Progenitor cell of endocrine pancreas (in vitro differentiated cells): Measurements from ENCODE around the gene CA5A. TPM values are rescaled to one million over a fixed set of nuclear protein-coding genes. Genes with fewer than 3 reads are reported as not detected.
A peak's percentile ranks its signal among the peaks of the same experiment; 100 is the strongest.

Experiments
- DNase-seq: peaks from one replicate; pipeline ENCODE4 v3.0.0; 2021; ENCODE audit warnings: low spot score; ENCODE audit not compliant: unreplicated experiment
- H3K27ac Mint-ChIP-seq: 2 replicates; pipeline ENCODE4 v1.8.0; 2021; ENCODE audit warnings: mild to moderate bottlenecking, moderate library complexity, mixed read lengths
- H3K27me3 Mint-ChIP-seq: 2 replicates; pipeline ENCODE4 v1.8.0; 2021; ENCODE audit warnings: mixed read lengths
- H3K36me3 Mint-ChIP-seq: 2 replicates; pipeline ENCODE4 v1.8.0; 2022; ENCODE audit warnings: mixed read lengths; ENCODE audit not compliant: insufficient read depth
- H3K4me1 Mint-ChIP-seq: 2 replicates; pipeline ENCODE4 v1.8.0; 2021; ENCODE audit warnings: low read depth, mixed read lengths
- H3K4me3 Mint-ChIP-seq: 2 replicates; pipeline ENCODE4 v1.8.0; 2021; ENCODE audit warnings: low read depth, mild to moderate bottlenecking, moderate library complexity, mixed read lengths
- H3K9me3 Mint-ChIP-seq: 2 replicates; pipeline ENCODE4 v1.8.0; 2021; ENCODE audit warnings: low read depth, mixed read lengths
- CTCF ChIP-seq: fragments of 200-600 bp; sonication (generic); IDR thresholded peaks from one replicate; pipeline ENCODE4 v1.5.0; 2021; ENCODE audit warnings: antibody characterized with exemption, mild to moderate bottlenecking; ENCODE audit not compliant: unreplicated experiment
- total RNA-seq: library from RNA; stranded (reverse); gene quantifications from 2 replicates; pipeline ENCODE4 v1.2.1, GENCODE V29; 2021

CA5A gene
- total RNA-seq, 1 donor from 2014 or later, result 0.36 TPM

- TF ChIP-seq CTCF, result no peak
- Mint-ChIP-seq H3K4me3 (no peak overlapping the region), H3K9me3 (no peaks in the 10 kb centered on the region), H3K36me3 (peaks cover 8% of the 10 kb centered on the region), H3K27ac (no peak overlapping the region), H3K4me1 (peaks cover 19% of the 10 kb centered on the region), H3K27me3 (no peaks in the 10 kb centered on the region)
- DNase-seq, result no peak
These were observed 25.3 kb upstream of the CA5A start for GRCh38 chr16:87961623-87962022.

GRCh38 chr16:87960852-87961251 is 24.5 kb upstream of the CA5A start:
- peaks cover 8% of the 10 kb centered on the region for H3K36me3 Mint-ChIP-seq
- TF ChIP-seq CTCF, result no peak
- H3K27me3 Mint-ChIP-seq, result no peaks in the 10 kb centered on the region
- H3K4me3 Mint-ChIP-seq, result no peak overlapping the region
- no peak overlapping the region for H3K27ac Mint-ChIP-seq
- no peak for DNase-seq
- no peaks in the 10 kb centered on the region for H3K9me3 Mint-ChIP-seq
- H3K4me1 Mint-ChIP-seq, result peaks cover 21% of the 10 kb centered on the region

GRCh38 chr16:87960296-87960695 is 24.0 kb upstream of the CA5A start:
- DNase-seq, result no peak
- Mint-ChIP-seq H3K4me1 (peaks cover 21% of the 10 kb centered on the region), H3K27ac (no peak overlapping the region), H3K36me3 (peaks cover 8% of the 10 kb centered on the region), H3K9me3 (no peaks in the 10 kb centered on the region), H3K4me3 (no peak overlapping the region), H3K27me3 (no peaks in the 10 kb centered on the region)
- no peak for TF ChIP-seq CTCF

- Mint-ChIP-seq H3K27ac (peak overlapping the region; percentile 30), H3K27me3 (no peaks in the 10 kb centered on the region), H3K9me3 (no peaks in the 10 kb centered on the region), H3K36me3 (peaks cover 8% of the 10 kb centered on the region), H3K4me3 (no peak overlapping the region), H3K4me1 (peaks cover 19% of the 10 kb centered on the region)
- TF ChIP-seq CTCF, result no peak
- DNase-seq, result no peak
These were observed 23.2 kb upstream of the CA5A start for GRCh38 chr16:87959391-87959990.

GRCh38 chr16:87958632-87959031 is 22.3 kb upstream of the CA5A start:
- no peaks in the 10 kb centered on the region for H3K9me3 Mint-ChIP-seq
- H3K36me3 Mint-ChIP-seq, result peaks cover 8% of the 10 kb centered on the region
- H3K4me3 Mint-ChIP-seq, result no peak overlapping the region
- H3K4me1 Mint-ChIP-seq, result peaks cover 24% of the 10 kb centered on the region
- no peak for TF ChIP-seq CTCF
- no peak overlapping the region for H3K27ac Mint-ChIP-seq
- DNase-seq, result no peak
- H3K27me3 Mint-ChIP-seq, result no peaks in the 10 kb centered on the region
